Renal pelvis (tissue), 12 donors: Measurements from ENCODE around the gene PDLIM1. TPM values are rescaled to one million over a fixed set of nuclear protein-coding genes. Genes with fewer than 3 reads are reported as not detected.
A peak's percentile ranks its signal among the peaks of the same experiment; 100 is the strongest.

Experiments
- DNase-seq: peaks from one replicate; pipeline ENCODE4 v3.0.0-alpha.2; 2013
- long read RNA-seq, 16 experiments: transcript quantifications; one replicate each; lab custom pipeline, GENCODE V29; 2026
- polyA plus RNA-seq, 3 donors: library from polyadenylated mRNA; unstranded; fragments of 120-200 nt; gene quantifications; one replicate each; pipeline ENCODE4 v1.2.1, GENCODE V29; 2013; ENCODE audit not compliant: insufficient read length in 3 of 3

The PDLIM1 gene
- 10 to 100 TPM; 63.3 to 84.3 (median 83.7) TPM for polyA plus RNA-seq
- long read RNA-seq, donor 1, transcript PDLIM1-201 (7 exons, 1,452 nt), result major isoform, 33 of 40 reads
- long read RNA-seq, donor 1, partial matches to known transcripts, result 6 of 40 reads
- long read RNA-seq, donor 1, other reads (novel, unspliced or antisense), result 0 of 40 reads
- long read RNA-seq, donor 2, transcript PDLIM1-201 (7 exons, 1,452 nt), result major isoform, 54 of 66 reads
- long read RNA-seq, donor 2, partial matches to known transcripts, result 8 of 66 reads
- long read RNA-seq, donor 2, other reads (novel, unspliced or antisense), result 0 of 66 reads
- long read RNA-seq, donor 3, transcript PDLIM1-201 (7 exons, 1,452 nt), result major isoform, 22 of 29 reads
- long read RNA-seq, donor 3, partial matches to known transcripts, result 0 of 29 reads
- long read RNA-seq, donor 3, other reads (novel, unspliced or antisense), result 0 of 29 reads
- long read RNA-seq, donor 4, transcript PDLIM1-204 (2 exons, 453 nt), result minor isoform, 5 of 57 reads
- long read RNA-seq, donor 4, transcript PDLIM1-201 (7 exons, 1,452 nt), result major isoform, 49 of 57 reads
- long read RNA-seq, donor 4, partial matches to known transcripts, result 0 of 57 reads
- long read RNA-seq, donor 4, other reads (novel, unspliced or antisense), result 0 of 57 reads
- long read RNA-seq, donor 5, transcript PDLIM1-201 (7 exons, 1,452 nt), result major isoform, 15 of 24 reads
- long read RNA-seq, donor 5, partial matches to known transcripts, result 9 of 24 reads
- long read RNA-seq, donor 5, other reads (novel, unspliced or antisense), result 0 of 24 reads
- long read RNA-seq, donor 6, transcript PDLIM1-201 (7 exons, 1,452 nt), result major isoform, 15 of 16 reads
- long read RNA-seq, donor 6, partial matches to known transcripts, result 0 of 16 reads
- long read RNA-seq, donor 6, other reads (novel, unspliced or antisense), result 0 of 16 reads
- long read RNA-seq, donor 7, transcript PDLIM1-201 (7 exons, 1,452 nt), result major isoform, 49 of 74 reads
- long read RNA-seq, donor 7, partial matches to known transcripts, result 21 of 74 reads
- long read RNA-seq, donor 7, other reads (novel, unspliced or antisense), result 0 of 74 reads
- long read RNA-seq, donor 8, transcript PDLIM1-201 (7 exons, 1,452 nt), result major isoform, 7 of 7 reads
- long read RNA-seq, donor 8, partial matches to known transcripts, result 0 of 7 reads
- long read RNA-seq, donor 8, other reads (novel, unspliced or antisense), result 0 of 7 reads
- long read RNA-seq, donor 9, transcript PDLIM1-201 (7 exons, 1,452 nt), result major isoform, 54 of 70 reads
- long read RNA-seq, donor 9, partial matches to known transcripts, result 11 of 70 reads
- long read RNA-seq, donor 9, other reads (novel, unspliced or antisense), result 0 of 70 reads
- long read RNA-seq, donor 10, transcript PDLIM1-201 (7 exons, 1,452 nt), result major isoform, 27 of 44 reads
- long read RNA-seq, donor 10, partial matches to known transcripts, result 15 of 44 reads
- long read RNA-seq, donor 10, other reads (novel, unspliced or antisense), result 0 of 44 reads
- long read RNA-seq, donor 11, transcript PDLIM1-201 (7 exons, 1,452 nt), result major isoform, 25 of 40 reads
- long read RNA-seq, donor 11, partial matches to known transcripts, result 11 of 40 reads
- long read RNA-seq, donor 11, other reads (novel, unspliced or antisense), result 0 of 40 reads
- long read RNA-seq, donor 12, transcript PDLIM1-201 (7 exons, 1,452 nt), result major isoform, 49 of 55 reads
- long read RNA-seq, donor 12, partial matches to known transcripts, result 5 of 55 reads
- long read RNA-seq, donor 12, other reads (novel, unspliced or antisense), result 0 of 55 reads
- long read RNA-seq, donor 13, transcript PDLIM1-201 (7 exons, 1,452 nt), result major isoform, 17 of 26 reads
- long read RNA-seq, donor 13, partial matches to known transcripts, result 6 of 26 reads
- long read RNA-seq, donor 13, other reads (novel, unspliced or antisense), result 0 of 26 reads
- long read RNA-seq, donor 14, result 0 reads
- long read RNA-seq, donor 15, transcript PDLIM1-201 (7 exons, 1,452 nt), result major isoform, 79 of 156 reads
- long read RNA-seq, donor 15, transcript PDLIM1-204 (2 exons, 453 nt), result minor isoform, 5 of 156 reads
- long read RNA-seq, donor 15, partial matches to known transcripts, result 69 of 156 reads
- long read RNA-seq, donor 15, other reads (novel, unspliced or antisense), result 0 of 156 reads
- long read RNA-seq, donor 16, transcript PDLIM1-201 (7 exons, 1,452 nt), result major isoform, 40 of 49 reads
- long read RNA-seq, donor 16, partial matches to known transcripts, result 5 of 49 reads
- long read RNA-seq, donor 16, other reads (novel, unspliced or antisense), result 0 of 49 reads

DNA sequence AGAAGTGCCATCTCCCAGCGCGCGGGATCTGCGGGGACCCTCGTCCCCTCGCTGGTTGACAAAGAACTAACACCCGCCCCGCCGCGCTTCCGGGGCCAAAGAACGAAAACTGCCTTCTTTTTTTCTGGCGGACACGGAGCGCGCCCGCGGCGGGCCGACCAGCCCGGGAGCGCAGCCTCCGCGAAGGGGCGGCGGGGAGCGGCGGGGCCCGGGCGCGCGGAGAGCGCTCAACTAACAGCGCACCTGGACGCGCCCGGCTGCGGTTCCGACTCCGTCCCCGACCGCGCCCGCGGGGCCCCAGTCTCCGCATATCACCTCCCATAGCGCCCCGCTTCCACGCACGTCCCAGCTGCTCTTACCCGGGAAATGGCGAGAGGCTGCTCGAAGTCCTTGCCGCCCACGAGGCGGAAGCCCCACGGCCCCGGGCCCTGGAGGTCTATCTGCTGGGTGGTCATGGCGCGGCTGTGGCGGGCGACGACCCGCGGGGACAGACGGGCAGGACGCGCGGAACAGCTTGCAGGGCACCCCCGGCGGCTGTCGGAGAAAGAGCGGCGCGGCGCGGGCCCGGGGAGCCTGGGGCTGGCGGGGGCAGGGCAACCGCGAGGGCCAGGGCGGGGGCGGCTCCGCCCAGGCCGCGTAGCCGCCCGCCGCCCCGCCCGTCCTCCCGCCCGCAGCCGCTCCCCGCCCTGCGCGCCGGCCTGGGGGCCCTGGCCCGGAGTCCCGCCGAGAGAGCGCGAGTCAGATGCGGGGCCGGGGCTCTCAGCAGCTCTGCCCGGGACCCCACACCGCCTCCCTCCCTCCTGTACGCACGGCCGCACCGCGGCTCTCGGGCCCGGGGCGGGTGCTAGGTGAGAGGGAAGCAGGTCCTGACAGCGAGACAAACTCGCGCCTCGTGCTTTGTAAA, at the start of gene PDLIM1:
PDLIM1 (minus strand) TSS at position 543 of the 904 bp plus-strand sequence; CDS start at position 455, 88 bp downstream.
- DNase-seq, result no peak

- DNase-seq, result no peak
These were observed 49.1 kb upstream of the PDLIM1 start for GRCh38 chr10:95339863-95340262.

GRCh38 chr10:95337423-95338160, 46.8 kb upstream of the PDLIM1 start:
- DNase-seq, result peak; percentile 33

DNA sequence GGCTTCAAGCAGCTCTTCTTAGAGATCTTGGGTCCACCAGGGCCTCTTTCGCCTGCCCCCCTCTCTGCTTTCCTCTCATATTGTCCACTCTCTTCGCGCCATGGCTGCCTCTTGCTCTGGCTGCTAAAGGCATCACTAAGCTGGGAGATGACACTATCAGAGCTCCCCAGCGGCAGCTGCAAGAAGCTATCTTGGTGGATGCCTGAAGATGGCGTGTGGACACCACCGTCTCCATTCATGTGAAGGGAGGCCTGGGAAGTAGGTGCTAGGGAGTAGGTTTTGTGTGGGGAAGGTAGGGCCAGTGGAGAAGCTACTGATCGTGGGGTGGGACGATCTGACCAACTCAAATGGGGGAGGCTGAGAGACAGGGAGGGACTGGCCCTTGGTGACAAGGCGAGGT, 45.9 kb upstream of the PDLIM1 start:
- no peak for DNase-seq

DNA sequence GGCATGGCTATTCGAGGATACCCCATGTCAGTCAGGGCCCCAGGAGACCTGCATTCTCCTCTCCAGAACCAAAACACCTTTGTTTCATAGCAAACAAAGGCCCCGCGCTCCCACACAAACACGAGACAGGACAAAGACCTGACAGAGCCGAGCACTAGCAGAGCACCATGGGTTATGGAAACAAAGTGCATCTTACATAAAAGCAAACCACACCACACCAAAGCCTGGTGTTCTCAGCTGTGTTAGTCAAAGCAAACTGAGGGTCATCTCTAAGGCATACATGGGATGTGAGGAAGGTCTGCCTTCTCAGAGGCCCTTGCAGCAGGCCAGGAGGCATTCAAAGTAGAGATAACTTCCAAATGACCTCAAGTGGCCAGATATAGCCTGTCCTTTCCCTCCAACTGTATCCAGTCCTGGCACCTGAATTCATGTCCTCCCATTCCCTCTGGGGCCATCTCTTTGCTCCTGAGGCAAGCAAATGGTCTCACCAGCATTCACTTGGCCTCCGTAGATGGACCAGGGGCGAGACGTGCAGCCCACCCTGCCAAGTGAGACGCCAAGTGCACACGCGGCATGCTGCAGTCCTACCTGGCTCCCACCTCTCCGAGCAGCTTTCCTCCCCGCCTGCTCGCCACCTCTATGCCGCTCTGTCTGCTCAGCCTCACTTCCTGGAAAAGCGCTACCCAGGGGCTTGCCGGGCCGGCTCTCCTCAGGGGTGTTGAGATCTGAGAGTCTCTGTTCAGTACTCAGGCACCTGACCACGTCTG, 45.3 kb upstream of the PDLIM1 start:
- no peak for DNase-seq

DNA sequence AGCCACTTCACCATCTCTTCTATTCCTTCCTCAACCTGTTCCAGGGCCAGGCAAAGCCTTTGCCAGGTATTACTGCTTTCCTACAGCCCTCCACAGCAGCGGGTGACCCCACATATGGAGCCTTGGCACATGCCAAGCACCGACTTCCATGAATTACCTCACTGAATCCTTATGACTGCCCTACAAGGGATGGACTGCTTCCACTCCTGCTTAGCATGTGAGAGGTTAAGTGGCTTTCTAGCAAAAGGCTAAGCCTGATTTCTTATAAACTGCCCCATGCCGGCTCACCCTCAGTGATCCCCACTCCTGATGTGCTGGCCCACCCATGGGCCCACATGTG, 44.0 kb upstream of the PDLIM1 start:
- no peak for DNase-seq

- no peak for DNase-seq
These were observed 43.4 kb upstream of the PDLIM1 start for GRCh38 chr10:95333997-95334804.

GRCh38 chr10:95332666-95333249, 42.0 kb upstream of the PDLIM1 start:
- no peak for DNase-seq

- DNase-seq, result no peak
These were observed 40.9 kb upstream of the PDLIM1 start for GRCh38 chr10:95331596-95332130.

- DNase-seq, result no peak
These were observed 40.2 kb upstream of the PDLIM1 start for GRCh38 chr10:95330966-95331453.

DNA sequence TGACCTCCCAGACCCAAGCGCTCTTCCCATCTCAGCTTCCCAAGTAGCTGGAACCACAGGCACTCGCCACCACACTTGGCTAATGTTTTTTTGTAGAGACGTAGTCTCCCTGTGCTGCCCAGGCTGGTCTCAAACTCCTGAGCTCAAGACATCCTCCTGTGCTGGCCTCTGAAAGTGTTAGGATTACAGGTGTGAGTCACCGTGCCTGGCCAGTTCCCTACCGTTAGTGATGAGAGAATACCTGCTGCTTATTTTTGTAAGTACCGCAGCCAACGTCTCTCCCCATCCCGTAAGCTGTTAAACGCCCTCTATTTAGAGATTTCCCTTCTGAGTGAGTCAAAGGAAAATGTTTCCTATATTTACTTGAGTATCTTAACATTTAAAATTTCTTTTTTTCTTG, 38.5 kb upstream of the PDLIM1 start:
- no peak for DNase-seq

DNA sequence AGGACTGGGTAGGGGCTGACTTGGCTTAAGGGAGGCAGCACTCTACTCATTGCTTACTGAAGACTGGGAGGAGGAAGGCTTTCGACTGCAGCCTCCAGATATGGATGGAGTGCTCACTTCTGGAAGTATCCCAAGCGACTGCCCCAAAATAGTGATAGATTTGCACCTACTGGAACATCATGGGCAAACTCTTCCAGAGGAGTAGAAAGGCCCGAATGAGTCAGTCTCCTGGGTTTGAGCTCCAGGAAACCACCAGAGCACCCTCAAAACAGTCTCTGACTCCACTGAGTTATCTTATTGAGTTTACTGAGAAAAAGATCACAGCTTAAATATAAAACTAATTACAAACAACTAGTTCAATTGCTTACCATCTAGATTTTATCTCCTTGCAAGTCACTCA, 37.2 kb upstream of the PDLIM1 start:
- no peak for DNase-seq

- no peak for DNase-seq
These were observed 36.6 kb upstream of the PDLIM1 start for GRCh38 chr10:95327367-95327766.

GRCh38 chr10:95326396-95326795, 35.6 kb upstream of the PDLIM1 start:
- no peak for DNase-seq

DNA sequence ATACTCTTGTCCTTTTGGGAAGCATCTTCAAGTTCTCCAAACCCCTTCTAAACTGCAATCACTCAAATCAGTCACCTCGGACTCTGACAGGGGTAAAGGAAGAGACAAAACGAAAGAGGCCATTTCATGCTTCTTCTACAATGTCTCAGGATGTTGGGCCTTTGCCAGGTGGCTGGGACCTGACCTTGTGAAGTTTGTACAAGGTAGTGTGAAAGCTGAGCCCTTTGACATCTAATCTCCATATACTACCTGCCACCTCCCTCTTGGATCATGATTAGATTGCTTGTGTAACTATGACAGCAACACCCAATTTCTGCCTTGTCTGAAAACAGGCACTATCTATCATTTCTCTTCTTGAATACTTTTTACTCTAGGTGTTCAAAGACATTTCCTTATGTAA, 35.1 kb upstream of the PDLIM1 start:
- no peak for DNase-seq
